ENCODE results near the gene OLFML1. TPM values are rescaled to one million over a fixed set of nuclear protein-coding genes. Genes with fewer than 3 reads are reported as not detected.

Gene OLFML1
- total RNA-seq, 1 experiment from 2014 or later, result not detected

- Histone ChIP-seq H2AFZ (ENCODE audit: low read length) (no peak overlapping the region), H2BK5ac (ENCODE audit: insufficient read length, low read length) (no peak overlapping the region), H3K4me1 (ENCODE audit: insufficient read depth, low read length) (no peaks in the 10 kb centered on the region; the same call in 1 of the 2 replicates), H2BK20ac (ENCODE audit: low read depth, low read length, poor library complexity, severe bottlenecking) (no peak overlapping the region), H4K8ac (replicated peaks; ENCODE audit: insufficient read length, low read depth, low read length) (no peak overlapping the region), H3K23me2 (ENCODE audit: insufficient read length, low read depth, low read length, poor library complexity, severe bottlenecking) (no peaks in the 10 kb centered on the region), H3K9me3 (ENCODE audit: control insufficient read depth, low read depth, low read length) (no peaks in the 10 kb centered on the region), H2AK5ac (ENCODE audit: insufficient read length, low read length) (no peak overlapping the region), H2BK120ac (ENCODE audit: low read depth, low read length, poor library complexity, severe bottlenecking) (no peak overlapping the region), H3K79me1 (ENCODE audit: insufficient read depth, low read depth, low read length, poor library complexity, severe bottlenecking) (no peaks in the 10 kb centered on the region), H3K79me2 (ENCODE audit: insufficient read depth, low read length) (no peaks in the 10 kb centered on the region), H3K27ac (ENCODE audit: insufficient read length, low read depth, low read length) (no peak overlapping the region), H3K14ac (ENCODE audit: insufficient read depth, low read length) (no peak overlapping the region), H3K9ac (ENCODE audit: extremely low read depth, insufficient read length, low read length) (no peak overlapping the region), H3K56ac (ENCODE audit: insufficient read length, low read depth, low read length) (no peak overlapping the region), H2BK12ac (ENCODE audit: insufficient read length, low read depth, low read length) (no peak overlapping the region), H3K23ac (ENCODE audit: insufficient read length, low read depth, low read length) (no peak overlapping the region), H4K91ac (ENCODE audit: insufficient read length, low read depth, low read length) (no peak overlapping the region), H3K18ac (ENCODE audit: insufficient read length, low read depth, low read length) (no peak overlapping the region), H3K4ac (ENCODE audit: low read depth, low read length) (no peak overlapping the region), H3K4me2 (ENCODE audit: insufficient read depth, insufficient read length, low read length) (no peak overlapping the region), H3K27me3 (ENCODE audit: insufficient read depth, low read length) (no peaks in the 10 kb centered on the region), H4K5ac (ENCODE audit: insufficient read length, low read depth, low read length) (no peak overlapping the region), H4K20me1 (ENCODE audit: control insufficient read depth, insufficient read depth, insufficient read length) (no peaks in the 10 kb centered on the region), H3T11ph (ENCODE audit: low read length) (no peak overlapping the region), H2BK15ac (ENCODE audit: low read depth, low read length) (no peak overlapping the region)
- no CpG with 5 or more reads among the region's 3 CpGs for WGBS (ENCODE audit: extremely low coverage, insufficient read length, low lambda C conversion rate)
- Mint-ChIP-seq H3K27me3 (ENCODE audit: low read depth) (no peaks in the 10 kb centered on the region), H3K36me3 (ENCODE audit: insufficient read depth in 1 of 3, low read depth in 3 of 3) (no peaks in the 10 kb centered on the region), H3K4me3 (no peak overlapping the region), H3K27ac (no peak overlapping the region), H3K9me3 (no peaks in the 10 kb centered on the region), H3K4me1 (peaks cover 15 to 21% of the 10 kb centered on the region in 2 experiments)
- DNase-seq, result no peak
- no peak for TF ChIP-seq CTCF (conservative IDR thresholded peaks at IDR 0.05)
Observed at GRCh38 chr11:7484645-7485044, 661 bp upstream of the OLFML1 start.
